HG02852 (cell line): Measurements from ENCODE around the gene RFFL.
A peak's percentile ranks its signal among the peaks of the same experiment; 100 is the strongest.

Experiments
- ATAC-seq: cut with Tn5 transposase; IDR thresholded peaks from one replicate; pipeline ENCODE4 v1.9.1; 2021; ENCODE audit warnings: mild to moderate bottlenecking, moderate library complexity; ENCODE audit not compliant: unreplicated experiment

Gene RFFL

GRCh38 chr17:34979650-34980352 lies 83.7 kb downstream of the RFFL start:
- no peak for ATAC-seq

GRCh38 chr17:34979153-34979552 lies 84.4 kb downstream of the RFFL start:
- ATAC-seq = no peak

GRCh38 chr17:34974794-34975785 lies 88.4 kb downstream of the RFFL start:
- no peak for ATAC-seq

GRCh38 chr17:34974179-34974578 lies 89.3 kb downstream of the RFFL start:
- no peak for ATAC-seq

GRCh38 chr17:34961093-34961911 lies 102.2 kb downstream of the RFFL start, which contains the start of the genes CCT6B and ZNF830:
Gene CCT6B (minus strand): TSS chr17:34961460. CDS start chr17:34961393, 67 bp downstream.
Gene ZNF830 (plus strand): TSS chr17:34961540. CDS start chr17:34961567, 27 bp downstream.
- peak; percentile 88 for ATAC-seq

- ATAC-seq = no peak
These were observed 105.1 kb downstream of the RFFL start for GRCh38 chr17:34958438-34958837.
